SH-SY5Y (cell line): ENCODE results near the gene XRRA1.

Experiments used
- GATA2 ChIP-seq: IDR thresholded peaks from 2 replicates; pipeline ENCODE4 v1.6.1; 2011; ENCODE audit warnings: mild to moderate bottlenecking, low read depth, low read length
- GATA3 ChIP-seq: IDR thresholded peaks from 2 replicates; pipeline ENCODE4 v1.6.1; 2011; ENCODE audit warnings: low read depth, mild to moderate bottlenecking, low read length, moderate library complexity

GRCh38 chr11:74957937-74958629 lies 9.2 kb upstream of the XRRA1 start:
- TF ChIP-seq GATA3 (no peak), GATA2 (no peak)
